ENCODE measurements around the gene GPR50.

GPR50 gene

GRCh38 chrX:151228935-151229334 is 52.6 kb downstream of the GPR50 start:
- DNase-seq: no peak

Measured in DMS79 treated with DMSO at 0.1 percent for 48 hours (cell line).